ENCODE data around the gene EIF5AL1. TPM values are rescaled to one million over a fixed set of nuclear protein-coding genes. Genes with fewer than 3 reads are reported as not detected.

EIF5AL1 gene
- total and polyA plus RNA-seq, 2 experiments from 2014 or later: 2.0 to 20.4 TPM

GRCh38 chr10:79477456-79477855 lies 34.9 kb upstream of the EIF5AL1 start:
- TF ChIP-seq REST (IDR thresholded peaks at IDR 0.05; ENCODE audit: unreplicated experiment) (no peak), JUNB (IDR thresholded peaks at IDR 0.05; ENCODE audit: unreplicated experiment) (no peak), POLR2AphosphoS5 (IDR thresholded peaks at IDR 0.05; ENCODE audit: low read depth) (no peak), ZNF114 (CRISPR knock-in tag; IDR thresholded peaks at IDR 0.05) (no peak), ZNF331 (CRISPR knock-in tag; IDR thresholded peaks at IDR 0.05; ENCODE audit: low read depth) (no peak)
- no peaks in the 10 kb centered on the region for H3K9me2 ChIP-seq (ENCODE audit: insufficient read depth)
- no peaks in the 10 kb centered on the region for H4K20me1 ChIP-seq (replicated peaks; ENCODE audit: insufficient read depth)
- no peaks in the 10 kb centered on the region for H3K9me3 Mint-ChIP-seq
- H2AFZ ChIP-seq: no peak overlapping the region
- no peak overlapping the region for H3K4me2 ChIP-seq
- H3K4me1 Mint-ChIP-seq: no peaks in the 10 kb centered on the region
- H3K79me2 ChIP-seq (replicated peaks; ENCODE audit: insufficient read depth): no peaks in the 10 kb centered on the region
- H3K4me3 ChIP-seq: no peak overlapping the region
- 0 out of 2 replicates have a peak, but pooled peaks cover 2% of the 10 kb centered on the region for H3K4me1 ChIP-seq (ENCODE audit: insufficient read depth)
- no peaks in the 10 kb centered on the region for H3K36me3 Mint-ChIP-seq (ENCODE audit: low read depth)
- ATAC-seq: no peak
- no peaks in the 10 kb centered on the region for H3K27me3 Mint-ChIP-seq (ENCODE audit: insufficient read depth, low read depth, poor library complexity)
- no peak overlapping the region for H3K4me3 Mint-ChIP-seq
- no peaks in the 10 kb centered on the region for H3F3A ChIP-seq (replicated peaks; ENCODE audit: low read depth)
- no peak for DNase-seq (ENCODE audit: low spot score)
- H3K27me3 ChIP-seq (ENCODE audit: insufficient read depth): no peaks in the 10 kb centered on the region
- no peaks in the 10 kb centered on the region for H3K36me3 ChIP-seq (ENCODE audit: insufficient read depth)
- H3K27ac ChIP-seq (ENCODE audit: low read depth): no peak overlapping the region
- no peak overlapping the region for H3K27ac Mint-ChIP-seq

DNA sequence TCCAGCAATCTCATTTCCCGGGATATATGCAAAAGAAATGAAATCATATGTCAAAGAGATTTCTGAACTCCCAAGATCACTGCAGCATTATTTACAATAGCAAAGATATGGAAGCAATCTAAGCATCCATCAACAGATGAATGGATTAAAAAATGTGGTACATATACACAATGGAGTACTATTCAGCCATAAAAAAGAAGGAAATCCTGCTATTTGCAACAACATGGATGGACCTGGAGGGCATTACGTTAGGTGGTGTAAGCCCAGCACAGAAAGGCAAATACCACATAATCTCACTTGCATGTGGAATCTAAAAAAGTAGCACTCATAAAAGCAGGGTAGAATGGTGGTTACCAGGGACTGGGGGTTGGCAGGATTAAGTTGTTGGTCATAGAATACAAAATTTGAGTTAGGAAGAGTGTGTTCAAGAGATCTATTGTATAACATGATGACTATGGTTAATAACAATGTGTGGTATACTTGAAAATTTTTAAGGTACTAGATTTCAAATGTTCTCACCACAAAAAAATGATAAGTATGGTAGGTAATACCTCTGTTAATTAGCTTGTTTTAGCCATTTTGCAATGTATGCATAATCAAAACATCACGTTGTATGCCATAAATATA lies 32.9 kb upstream of the EIF5AL1 start:
- ATAC-seq (no peak), DNase-seq (ENCODE audit: low spot score) (no peak)
- no peaks in the 10 kb centered on the region for H3K36me3 Mint-ChIP-seq (ENCODE audit: low read depth)
- Histone ChIP-seq H3K4me3 (no peak overlapping the region), H3K27ac (ENCODE audit: low read depth) (no peak overlapping the region), H3K9me2 (ENCODE audit: insufficient read depth) (no peaks in the 10 kb centered on the region), H2AFZ (no peak overlapping the region), H4K20me1 (replicated peaks; ENCODE audit: insufficient read depth) (no peaks in the 10 kb centered on the region), H3K79me2 (replicated peaks; ENCODE audit: insufficient read depth) (no peaks in the 10 kb centered on the region), H3K4me2 (no peak overlapping the region), H3K4me1 (ENCODE audit: insufficient read depth) (0 out of 2 replicates have a peak, but pooled peaks cover 3% of the 10 kb centered on the region), H3K27me3 (ENCODE audit: insufficient read depth) (no peaks in the 10 kb centered on the region), H3K36me3 (ENCODE audit: insufficient read depth) (no peaks in the 10 kb centered on the region), H3F3A (replicated peaks; ENCODE audit: low read depth) (no peaks in the 10 kb centered on the region)
- no peaks in the 10 kb centered on the region for H3K4me1 Mint-ChIP-seq
- no peak overlapping the region for H3K27ac Mint-ChIP-seq
- H3K4me3 Mint-ChIP-seq: no peak overlapping the region
- no peaks in the 10 kb centered on the region for H3K27me3 Mint-ChIP-seq (ENCODE audit: insufficient read depth, low read depth, poor library complexity)
- H3K9me3 Mint-ChIP-seq: no peaks in the 10 kb centered on the region
- TF ChIP-seq ZNF331 (CRISPR knock-in tag; IDR thresholded peaks at IDR 0.05; ENCODE audit: low read depth): no peak
- TF ChIP-seq NANOG (IDR thresholded peaks at IDR 0.05; ENCODE audit: borderline replicate concordance): no peak
- TF ChIP-seq, protein P1, sequence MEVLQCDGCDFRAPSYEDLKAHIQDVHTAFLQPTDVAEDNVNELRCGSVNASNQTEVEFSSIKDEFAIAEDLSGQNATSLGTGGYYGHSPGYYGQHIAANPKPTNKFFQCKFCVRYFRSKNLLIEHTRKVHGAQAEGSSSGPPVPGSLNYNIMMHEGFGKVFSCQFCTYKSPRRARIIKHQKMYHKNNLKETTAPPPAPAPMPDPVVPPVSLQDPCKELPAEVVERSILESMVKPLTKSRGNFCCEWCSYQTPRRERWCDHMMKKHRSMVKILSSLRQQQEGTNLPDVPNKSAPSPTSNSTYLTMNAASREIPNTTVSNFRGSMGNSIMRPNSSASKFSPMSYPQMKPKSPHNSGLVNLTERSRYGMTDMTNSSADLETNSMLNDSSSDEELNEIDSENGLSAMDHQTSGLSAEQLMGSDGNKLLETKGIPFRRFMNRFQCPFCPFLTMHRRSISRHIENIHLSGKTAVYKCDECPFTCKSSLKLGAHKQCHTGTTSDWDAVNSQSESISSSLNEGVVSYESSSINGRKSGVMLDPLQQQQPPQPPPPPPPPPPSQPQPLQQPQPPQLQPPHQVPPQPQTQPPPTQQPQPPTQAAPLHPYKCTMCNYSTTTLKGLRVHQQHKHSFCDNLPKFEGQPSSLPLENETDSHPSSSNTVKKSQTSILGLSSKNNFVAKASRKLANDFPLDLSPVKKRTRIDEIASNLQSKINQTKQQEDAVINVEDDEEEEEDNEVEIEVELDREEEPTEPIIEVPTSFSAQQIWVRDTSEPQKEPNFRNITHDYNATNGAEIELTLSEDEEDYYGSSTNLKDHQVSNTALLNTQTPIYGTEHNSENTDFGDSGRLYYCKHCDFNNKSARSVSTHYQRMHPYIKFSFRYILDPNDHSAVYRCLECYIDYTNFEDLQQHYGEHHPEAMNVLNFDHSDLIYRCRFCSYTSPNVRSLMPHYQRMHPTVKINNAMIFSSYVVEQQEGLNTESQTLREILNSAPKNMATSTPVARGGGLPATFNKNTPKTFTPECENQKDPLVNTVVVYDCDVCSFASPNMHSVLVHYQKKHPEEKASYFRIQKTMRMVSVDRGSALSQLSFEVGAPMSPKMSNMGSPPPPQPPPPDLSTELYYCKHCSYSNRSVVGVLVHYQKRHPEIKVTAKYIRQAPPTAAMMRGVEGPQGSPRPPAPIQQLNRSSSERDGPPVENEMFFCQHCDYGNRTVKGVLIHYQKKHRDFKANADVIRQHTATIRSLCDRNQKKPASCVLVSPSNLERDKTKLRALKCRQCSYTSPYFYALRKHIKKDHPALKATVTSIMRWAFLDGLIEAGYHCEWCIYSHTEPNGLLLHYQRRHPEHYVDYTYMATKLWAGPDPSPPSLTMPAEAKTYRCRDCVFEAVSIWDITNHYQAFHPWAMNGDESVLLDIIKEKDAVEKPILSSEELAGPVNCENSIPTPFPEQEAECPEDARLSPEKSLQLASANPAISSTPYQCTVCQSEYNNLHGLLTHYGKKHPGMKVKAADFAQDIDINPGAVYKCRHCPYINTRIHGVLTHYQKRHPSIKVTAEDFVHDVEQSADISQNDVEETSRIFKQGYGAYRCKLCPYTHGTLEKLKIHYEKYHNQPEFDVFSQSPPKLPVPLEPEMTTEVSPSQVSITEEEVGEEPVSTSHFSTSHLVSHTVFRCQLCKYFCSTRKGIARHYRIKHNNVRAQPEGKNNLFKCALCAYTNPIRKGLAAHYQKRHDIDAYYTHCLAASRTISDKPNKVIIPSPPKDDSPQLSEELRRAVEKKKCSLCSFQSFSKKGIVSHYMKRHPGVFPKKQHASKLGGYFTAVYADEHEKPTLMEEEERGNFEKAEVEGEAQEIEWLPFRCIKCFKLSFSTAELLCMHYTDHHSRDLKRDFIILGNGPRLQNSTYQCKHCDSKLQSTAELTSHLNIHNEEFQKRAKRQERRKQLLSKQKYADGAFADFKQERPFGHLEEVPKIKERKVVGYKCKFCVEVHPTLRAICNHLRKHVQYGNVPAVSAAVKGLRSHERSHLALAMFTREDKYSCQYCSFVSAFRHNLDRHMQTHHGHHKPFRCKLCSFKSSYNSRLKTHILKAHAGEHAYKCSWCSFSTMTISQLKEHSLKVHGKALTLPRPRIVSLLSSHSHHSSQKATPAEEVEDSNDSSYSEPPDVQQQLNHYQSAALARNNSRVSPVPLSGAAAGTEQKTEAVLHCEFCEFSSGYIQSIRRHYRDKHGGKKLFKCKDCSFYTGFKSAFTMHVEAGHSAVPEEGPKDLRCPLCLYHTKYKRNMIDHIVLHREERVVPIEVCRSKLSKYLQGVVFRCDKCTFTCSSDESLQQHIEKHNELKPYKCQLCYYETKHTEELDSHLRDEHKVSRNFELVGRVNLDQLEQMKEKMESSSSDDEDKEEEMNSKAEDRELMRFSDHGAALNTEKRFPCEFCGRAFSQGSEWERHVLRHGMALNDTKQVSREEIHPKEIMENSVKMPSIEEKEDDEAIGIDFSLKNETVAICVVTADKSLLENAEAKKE (CRISPR knock-in tag; IDR thresholded peaks at IDR 0.05): no peak
- TF ChIP-seq, protein P2, sequence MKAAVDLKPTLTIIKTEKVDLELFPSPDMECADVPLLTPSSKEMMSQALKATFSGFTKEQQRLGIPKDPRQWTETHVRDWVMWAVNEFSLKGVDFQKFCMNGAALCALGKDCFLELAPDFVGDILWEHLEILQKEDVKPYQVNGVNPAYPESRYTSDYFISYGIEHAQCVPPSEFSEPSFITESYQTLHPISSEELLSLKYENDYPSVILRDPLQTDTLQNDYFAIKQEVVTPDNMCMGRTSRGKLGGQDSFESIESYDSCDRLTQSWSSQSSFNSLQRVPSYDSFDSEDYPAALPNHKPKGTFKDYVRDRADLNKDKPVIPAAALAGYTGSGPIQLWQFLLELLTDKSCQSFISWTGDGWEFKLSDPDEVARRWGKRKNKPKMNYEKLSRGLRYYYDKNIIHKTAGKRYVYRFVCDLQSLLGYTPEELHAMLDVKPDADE (IDR thresholded peaks at IDR 0.05): no peak
- TF ChIP-seq POLR2AphosphoS5 (IDR thresholded peaks at IDR 0.05; ENCODE audit: low read depth): no peak
- no peak for TF ChIP-seq STAT1 (IDR thresholded peaks at IDR 0.05; ENCODE audit: unreplicated experiment)
- no peak for TF ChIP-seq EZH2phosphoT487 (IDR thresholded peaks at IDR 0.05; ENCODE audit: unreplicated experiment)
- no peak for TF ChIP-seq ZNF114 (CRISPR knock-in tag; IDR thresholded peaks at IDR 0.05)
- TF ChIP-seq CREB1 (CRISPR knock-in tag; IDR thresholded peaks at IDR 0.05; ENCODE audit: low read depth): no peak
